A549 (cell line): ENCODE data around the gene AAK1. TPM values are rescaled to one million over a fixed set of nuclear protein-coding genes. Genes with fewer than 3 reads are reported as not detected.
A peak's percentile ranks its signal among the peaks of the same experiment; 100 is the strongest.

Experiments
- ATAC-seq, 2 experiments: fragments of 200-7000 bp in 1 of 2; fragments of >200 bp in 1 of 2; cut with Nextera tagmentation in 1 of 2; cut with Tn5 transposase in 1 of 2; 3 replicates each; pipeline versions ENCODE4 v1.8.0 to v1.9.1; 2018 to 2020; ENCODE audit warnings: mild to moderate bottlenecking in 1 of 2, moderate library complexity in 1 of 2
- CTCF ChIA-PET: fragments of 300-600 bp; sonication (Branson Sonifier 250); formaldehyde crosslinking; extraction: SDS; loops from one replicate; lab custom pipeline; 2021; ENCODE audit warnings: antibody characterized with exemption, inconsistent platforms; lab: Yijun Ruan, JAX
- POLR2A ChIA-PET: fragments of 350-600 bp; formaldehyde crosslinking; extraction: SDS; loops from one replicate; lab custom pipeline; 2021; ENCODE audit warnings: antibody characterized with exemption, inconsistent platforms; lab: Yijun Ruan, JAX
- DNase-seq, 2 experiments: peaks; one replicate each; pipeline versions ENCODE4 v3.0.0 to v3.0.0-alpha.2; 2011 to 2016; ENCODE audit warnings: low read depth in 1 of 2, low spot score in 1 of 2
- FAIRE-seq: peaks from 2 replicates; lab custom pipeline; 2011; peaks lifted over from hg19 to GRCh38; lab: Jason Lieb, UNC
- H3K27ac ChIP-seq, 2 experiments: fragments of >200 bp; sonication (Bioruptor Twin); formaldehyde crosslinking; 3 replicates each; pipeline ENCODE4 v1.5.1; 2016 to 2017
- H3K4me1 ChIP-seq: fragments of >200 bp; sonication (Bioruptor Twin); formaldehyde crosslinking; 3 replicates; pipeline ENCODE4 v1.6.1; 2016
- H3K4me2 ChIP-seq: fragments of >200 bp; sonication (Bioruptor Twin); formaldehyde crosslinking; 3 replicates; pipeline ENCODE4 v1.6.1; 2016
- H3K4me3 ChIP-seq: fragments of >200 bp; sonication (Bioruptor Twin); formaldehyde crosslinking; 3 replicates; pipeline ENCODE4 v1.5.1; 2016
- H3K9me3 ChIP-seq: fragments of >200 bp; sonication (Bioruptor Twin); formaldehyde crosslinking; 3 replicates; pipeline ENCODE4 v1.6.1; 2016
- BHLHE40 ChIP-seq: IDR thresholded peaks from 2 replicates; pipeline ENCODE4 v1.6.1; 2012; ENCODE audit warnings: low read depth, low read length, inconsistent platforms
- CBX2 ChIP-seq: fragments of 200-600 bp; sonication (generic); IDR thresholded peaks from 2 replicates; pipeline ENCODE4 v1.6.1; 2016; ENCODE audit warnings: low read depth, mild to moderate bottlenecking, borderline replicate concordance
- CBX8 ChIP-seq: fragments of 200-600 bp; sonication (generic); IDR thresholded peaks from 2 replicates; pipeline ENCODE4 v1.6.1; 2016
- CEBPB ChIP-seq, 2 experiments: fragments of >200 bp in 1 of 2; sonication (Bioruptor Twin) in 1 of 2; formaldehyde crosslinking in 1 of 2; IDR thresholded peaks; 2 replicates each; pipeline ENCODE4 v1.6.1; 2012 to 2016
- CHD4 ChIP-seq: fragments of 200-600 bp; sonication (generic); IDR thresholded peaks from 2 replicates; pipeline ENCODE4 v1.6.1; 2016; ENCODE audit warnings: antibody characterized with exemption, mild to moderate bottlenecking, borderline replicate concordance
- EHF ChIP-seq: fragments of 250-450 bp; sonication (Bioruptor Pico); IDR thresholded peaks from 2 replicates; pipeline ENCODE4 v1.5.0; 2020; ENCODE audit warnings: mild to moderate bottlenecking
- GATA3 ChIP-seq: IDR thresholded peaks from 2 replicates; pipeline ENCODE4 v1.6.1; 2012; ENCODE audit warnings: borderline replicate concordance
- HOXB13 ChIP-seq: fragments of 250-450 bp; sonication (Bioruptor Pico); IDR thresholded peaks from 2 replicates; pipeline ENCODE4 v1.5.0; 2020; ENCODE audit warnings: low read depth, mild to moderate bottlenecking, moderate library complexity
- JUN ChIP-seq, 2 experiments: fragments of >200 bp; sonication (Bioruptor Twin); formaldehyde crosslinking; IDR thresholded peaks; 2 replicates in 1 of 2; 3 replicates in 1 of 2; pipeline ENCODE4 v1.6.1; 2016 to 2017
- JUNB ChIP-seq: fragments of >200 bp; sonication (Bioruptor Twin); formaldehyde crosslinking; IDR thresholded peaks from 2 replicates; pipeline ENCODE4 v1.6.1; 2016
- MAX ChIP-seq: IDR thresholded peaks from 2 replicates; pipeline ENCODE4 v1.6.1; 2012
- MAZ ChIP-seq: fragments of 150-350 bp; IDR thresholded peaks from 2 replicates; pipeline ENCODE4 v1.6.1; 2014; ENCODE audit warnings: antibody characterized with exemption, low read depth, low read length, borderline replicate concordance
- PBX3 ChIP-seq: IDR thresholded peaks from 2 replicates; pipeline ENCODE4 v1.6.1; 2012
- PHF8 ChIP-seq: fragments of 200-600 bp; sonication (generic); IDR thresholded peaks from 2 replicates; pipeline ENCODE4 v1.6.1; 2016; ENCODE audit warnings: low read depth, mild to moderate bottlenecking, antibody characterized with exemption, moderate library complexity, borderline replicate concordance
- TFCP2L1 ChIP-seq: fragments of 250-450 bp; sonication (Bioruptor Pico); IDR thresholded peaks from 2 replicates; pipeline ENCODE4 v1.5.0; 2021; ENCODE audit warnings: mild to moderate bottlenecking
- USF2 ChIP-seq: fragments of 450-650 bp; IDR thresholded peaks from 2 replicates; pipeline ENCODE4 v1.6.1; 2014; ENCODE audit warnings: antibody characterized with exemption
- ZSCAN20 ChIP-seq: fragments of 250-450 bp; sonication (Bioruptor Pico); IDR thresholded peaks from 2 replicates; pipeline ENCODE4 v1.8.0; 2022; ENCODE audit warnings: mild to moderate bottlenecking, moderate library complexity
- WGBS: methylation state at CpG from one replicate; pipeline ENCODE4 v1.1.6; 2017; ENCODE audit errors: missing lambda C conversion rate; 5-methylcytosine and 5-hydroxymethylcytosine counted together
- polyA plus RNA-seq, 4 experiments: library from polyadenylated mRNA; depleted of rRNA in 3 of 4; stranded (reverse); fragments of >200 nt; fragmentation: RNase III in 1 of 4; extraction: RNeasy Plus Mini Kit Qiagen cat#74134 plus additional on column Dnase treatment in 1 of 4; gene quantifications; 2 replicates in 3 of 4; 3 replicates in 1 of 4; pipeline ENCODE4 v1.2.3, GENCODE V29; 2011 to 2017

Gene AAK1
- polyA plus RNA-seq, 2 of the 4 experiments (the other 2 are of a cell fraction) = 15.9 to 25.7 TPM

- FAIRE-seq = no peak
- WGBS = 83% methylated on average over 4 of the region's 4 CpGs
- no peaks in the 10 kb centered on the region for H3K4me1 ChIP-seq
- ChIA-PET CTCF (interaction anchor here (0.8 to 1.6 kb wide), 7 partner anchors 9 to 183 kb away, joined by 3 to 8 read pairs (median 3); partner anchors contain the start of gene AAK1), POLR2A (interaction anchor here (0.6 kb wide), 1 partner anchor 9 kb away, joined by 3 read pairs; the partner anchor contains the start of gene AAK1)
- H3K9me3 ChIP-seq = no peaks in the 10 kb centered on the region
- ATAC-seq = no peak
- no peak overlapping the region for H3K4me2 ChIP-seq
- DNase-seq = no peak
- H3K27ac ChIP-seq = no peak overlapping the region
- H3K4me3 ChIP-seq = no peak overlapping the region
- TF ChIP-seq HOXB13 (CRISPR knock-in tag) (no peak), CEBPB (IDR thresholded peaks at IDR 0.05) (peak; percentile 53 to 79; a peak in 3 of 4 replicates), MAX (no peak), ZSCAN20 (CRISPR knock-in tag) (no peak), JUNB (no peak)
Measured at GRCh38 chr2:69634196-69634821, 9.2 kb downstream of the AAK1 start.

GRCh38 chr2:69631402-69631801, 12.1 kb downstream of the AAK1 start:
- peak; percentile 32 for FAIRE-seq
- POLR2A ChIA-PET = no interaction called here
- TF ChIP-seq EHF (CRISPR knock-in tag) (no peak), PHF8 (no peak), GATA3 (no peak), USF2 (no peak), JUN (IDR thresholded peaks at IDR 0.05) (no peak), MAX (no peak)

GRCh38 chr2:69629921-69630608, 13.5 kb downstream of the AAK1 start:
- ATAC-seq = no peak
- 93% methylated on average over 6 of the region's 6 CpGs for WGBS

More at GRCh38 chr2:69631402-69631801, 12.1 kb downstream of the AAK1 start:
- CTCF ChIA-PET = interaction anchor here (0.9 to 1.1 kb wide), 2 partner anchors 12 to 93 kb away, joined by 3 to 4 read pairs; partner anchors contain the start of gene AAK1
- no peaks in the 10 kb centered on the region for H3K9me3 ChIP-seq
- H3K4me1 ChIP-seq = no peaks in the 10 kb centered on the region
- no peak overlapping the region for H3K27ac ChIP-seq
- no peak for ATAC-seq
- H3K4me3 ChIP-seq = no peak overlapping the region
- DNase-seq = no peak
- no peak overlapping the region for H3K4me2 ChIP-seq

More at GRCh38 chr2:69629921-69630608, 13.5 kb downstream of the AAK1 start:
- ChIA-PET POLR2A (no interaction called here), CTCF (no interaction called here)
- no peak overlapping the region for H3K27ac ChIP-seq
- no peak for FAIRE-seq
- no peak overlapping the region for H3K4me3 ChIP-seq
- no peak for DNase-seq
- no peaks in the 10 kb centered on the region for H3K9me3 ChIP-seq
- no peak overlapping the region for H3K4me2 ChIP-seq
- TF ChIP-seq BHLHE40 = no peak
- TF ChIP-seq MAX = no peak
- no peak for TF ChIP-seq MAZ
- TF ChIP-seq CBX2 = no peak
- TF ChIP-seq CBX8 = no peak
- TF ChIP-seq PBX3 = no peak
- TF ChIP-seq TFCP2L1 (CRISPR knock-in tag) = no peak
- TF ChIP-seq CHD4 = no peak
- peaks cover 5% of the 10 kb centered on the region; the same call in 2 of the 3 replicates for H3K4me1 ChIP-seq
